HepG2 (cell line): Measurements from ENCODE around the gene ARHGAP30. TPM values are rescaled to one million over a fixed set of nuclear protein-coding genes. Genes with fewer than 3 reads are reported as not detected.
A peak's percentile ranks its signal among the peaks of the same experiment; 100 is the strongest.

Source experiments
- CAMTA2 ChIP-seq: sonication (generic); formaldehyde crosslinking; IDR thresholded peaks from 2 replicates; pipeline ENCODE4 v1.4.0; 2020; ENCODE audit warnings: mild to moderate bottlenecking, missing genetic modification reagents, borderline replicate concordance
- HHEX ChIP-seq: IDR thresholded peaks from 2 replicates; pipeline ENCODE4 v1.6.1; 2016; ENCODE audit warnings: control low read depth
- KDM4B ChIP-seq: sonication (generic); formaldehyde crosslinking; IDR thresholded peaks from 2 replicates; pipeline ENCODE4 v1.4.0; 2020; ENCODE audit warnings: missing genetic modification reagents
- KMT2B ChIP-seq: IDR thresholded peaks from 2 replicates; pipeline ENCODE4 v1.6.1; 2016; ENCODE audit warnings: missing genetic modification reagents, missing compliant biosample characterization
- MZF1 ChIP-seq: sonication (generic); formaldehyde crosslinking; IDR thresholded peaks from 2 replicates; pipeline ENCODE4 v1.8.1; 2023; ENCODE audit warnings: mild to moderate bottlenecking, missing genetic modification reagents, borderline replicate concordance
- NR2F1 ChIP-seq, 2 experiments: fragments of 450-650 bp in 1 of 2; formaldehyde crosslinking in 1 of 2; IDR thresholded peaks; 2 replicates each; pipeline versions ENCODE4 v1.5.0 to v1.6.1; 2016 to 2020; ENCODE audit warnings: mild to moderate bottlenecking in 1 of 2, missing compliant biosample characterization in 1 of 2, missing genetic modification reagents in 1 of 2, moderate library complexity in 1 of 2
- PHF21A ChIP-seq: sonication (generic); formaldehyde crosslinking; IDR thresholded peaks from 2 replicates; pipeline ENCODE4 v1.5.0; 2020; ENCODE audit warnings: mild to moderate bottlenecking, missing genetic modification reagents
- ZNF101 ChIP-seq: sonication (generic); formaldehyde crosslinking; IDR thresholded peaks from 2 replicates; pipeline ENCODE4 v1.4.0; 2020; ENCODE audit warnings: mild to moderate bottlenecking, low read depth, missing genetic modification reagents, borderline replicate concordance
- ZNF264 ChIP-seq: sonication (generic); formaldehyde crosslinking; IDR thresholded peaks from 2 replicates; pipeline ENCODE4 v1.4.0; 2020; ENCODE audit warnings: missing genetic modification reagents
- ZNF547 ChIP-seq: sonication (generic); formaldehyde crosslinking; IDR thresholded peaks from 2 replicates; pipeline ENCODE4 v1.5.1; 2020; ENCODE audit warnings: mild to moderate bottlenecking, missing genetic modification reagents
- ZNF557 ChIP-seq: sonication (generic); formaldehyde crosslinking; IDR thresholded peaks from 2 replicates; pipeline ENCODE4 v1.4.0; 2020; ENCODE audit warnings: missing genetic modification reagents
- ZNF629 ChIP-seq: sonication (generic); formaldehyde crosslinking; conservative IDR thresholded peaks from 2 replicates; pipeline ENCODE4 v1.5.0; 2020; ENCODE audit warnings: missing genetic modification reagents
- ZSCAN12 ChIP-seq: sonication (generic); formaldehyde crosslinking; IDR thresholded peaks from 2 replicates; pipeline ENCODE4 v1.9.0; 2021; ENCODE audit warnings: mild to moderate bottlenecking, missing genetic modification reagents
- polyA plus RNA-seq, 8 experiments: library from polyadenylated mRNA; depleted of rRNA in 3 of 8; stranded (reverse) in 7 of 8; unstranded in 1 of 8; fragments of >200 nt; fragmentation: Illumina TruSeq in 4 of 8; extraction: Trizol in 4 of 8; gene quantifications; 2 replicates each; pipeline versions ENCODE4 v1.2.1 to v1.2.3, GENCODE V29; 2011 to 2016; ENCODE audit warnings: low read depth in 4 of 8, missing spikeins in 1 of 8, mixed read lengths in 1 of 8; ENCODE audit not compliant: insufficient read depth in 1 of 8
- total RNA-seq, 5 experiments: library from RNA; depleted of rRNA; stranded (reverse); fragments of >200 nt; fragmentation: Illumina TruSeq; extraction: Trizol; gene quantifications; 2 replicates each; pipeline ENCODE4 v1.2.3, GENCODE V29; 2016; ENCODE audit warnings: low read depth in 1 of 5
- TF ChIP-seq, protein P1 (sequence below): sonication (generic); formaldehyde crosslinking; IDR thresholded peaks from 2 replicates; pipeline ENCODE4 v1.5.1; 2020; ENCODE audit warnings: missing genetic modification reagents, mild to moderate bottlenecking, borderline replicate concordance
- TF ChIP-seq, protein P2 (sequence below): sonication (generic); formaldehyde crosslinking; IDR thresholded peaks from 2 replicates; pipeline ENCODE4 v1.5.1; 2020; ENCODE audit warnings: mild to moderate bottlenecking, missing genetic modification reagents
- TF ChIP-seq, protein P3 (sequence below): sonication (generic); formaldehyde crosslinking; IDR thresholded peaks from 2 replicates; pipeline ENCODE4 v1.4.0; 2020; ENCODE audit warnings: mild to moderate bottlenecking, low read depth, missing genetic modification reagents
- TF ChIP-seq, protein P4 (sequence below): sonication (generic); formaldehyde crosslinking; IDR thresholded peaks from 2 replicates; pipeline ENCODE4 v1.4.0; 2020; ENCODE audit warnings: missing genetic modification reagents
- TF ChIP-seq, protein P5 (sequence below): sonication (generic); formaldehyde crosslinking; IDR thresholded peaks from 2 replicates; pipeline ENCODE4 v1.5.0; 2020; ENCODE audit warnings: missing genetic modification reagents
- TF ChIP-seq, protein P6 (sequence below): sonication (generic); formaldehyde crosslinking; IDR thresholded peaks from 2 replicates; pipeline ENCODE4 v1.5.1; 2020; ENCODE audit warnings: mild to moderate bottlenecking, moderate library complexity, missing genetic modification reagents

Gene ARHGAP30
- total and polyA plus RNA-seq, 2 of the 13 experiments (the other 11 are each of a cell fraction or from before 2014, with no cell fraction given) = 0.13 to 0.20 TPM

DNA sequence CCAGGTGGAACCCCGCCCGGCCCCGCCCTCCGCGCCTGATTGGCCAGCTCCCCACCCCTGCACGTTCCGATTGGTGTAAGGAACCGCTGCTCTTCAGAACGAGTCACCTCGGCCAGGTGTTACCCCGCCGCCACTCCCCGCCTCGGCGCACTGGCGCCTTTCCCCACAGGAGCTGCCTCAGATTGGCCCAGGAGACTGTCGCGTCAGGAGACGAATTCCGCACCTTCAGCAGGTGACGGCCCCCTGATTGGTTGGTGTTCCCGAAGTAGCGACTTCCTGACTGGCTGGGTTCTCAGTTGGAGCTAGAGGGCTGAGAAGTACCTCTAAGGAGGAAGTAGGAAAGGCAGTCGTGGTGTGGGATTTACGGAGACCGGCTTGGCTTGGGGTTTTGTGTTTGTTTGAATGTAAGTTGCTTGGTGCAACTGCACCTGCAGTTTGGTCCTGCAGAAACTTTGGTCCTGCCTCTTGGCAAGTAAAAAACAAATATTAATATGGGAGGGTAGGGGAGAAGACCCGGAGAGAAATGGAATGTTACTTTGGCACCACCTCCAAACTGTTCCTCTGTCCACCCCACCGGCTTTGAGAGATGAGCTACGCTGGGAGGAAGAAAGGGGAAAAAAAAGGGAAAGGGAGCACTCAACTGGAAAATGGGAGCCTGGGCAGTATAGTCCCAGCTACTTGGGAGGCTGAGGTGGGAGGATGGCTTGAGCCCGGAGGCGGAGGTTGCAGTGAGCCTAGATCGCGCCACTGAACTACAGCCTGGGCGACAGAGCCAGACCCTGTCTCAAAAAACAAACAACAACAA, 48.3 kb downstream of the ARHGAP30 start (continued):
- TF ChIP-seq, protein P1, sequence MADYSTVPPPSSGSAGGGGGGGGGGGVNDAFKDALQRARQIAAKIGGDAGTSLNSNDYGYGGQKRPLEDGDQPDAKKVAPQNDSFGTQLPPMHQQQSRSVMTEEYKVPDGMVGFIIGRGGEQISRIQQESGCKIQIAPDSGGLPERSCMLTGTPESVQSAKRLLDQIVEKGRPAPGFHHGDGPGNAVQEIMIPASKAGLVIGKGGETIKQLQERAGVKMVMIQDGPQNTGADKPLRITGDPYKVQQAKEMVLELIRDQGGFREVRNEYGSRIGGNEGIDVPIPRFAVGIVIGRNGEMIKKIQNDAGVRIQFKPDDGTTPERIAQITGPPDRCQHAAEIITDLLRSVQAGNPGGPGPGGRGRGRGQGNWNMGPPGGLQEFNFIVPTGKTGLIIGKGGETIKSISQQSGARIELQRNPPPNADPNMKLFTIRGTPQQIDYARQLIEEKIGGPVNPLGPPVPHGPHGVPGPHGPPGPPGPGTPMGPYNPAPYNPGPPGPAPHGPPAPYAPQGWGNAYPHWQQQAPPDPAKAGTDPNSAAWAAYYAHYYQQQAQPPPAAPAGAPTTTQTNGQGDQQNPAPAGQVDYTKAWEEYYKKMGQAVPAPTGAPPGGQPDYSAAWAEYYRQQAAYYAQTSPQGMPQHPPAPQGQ (CRISPR knock-in tag) = no peak
- TF ChIP-seq, protein P2, sequence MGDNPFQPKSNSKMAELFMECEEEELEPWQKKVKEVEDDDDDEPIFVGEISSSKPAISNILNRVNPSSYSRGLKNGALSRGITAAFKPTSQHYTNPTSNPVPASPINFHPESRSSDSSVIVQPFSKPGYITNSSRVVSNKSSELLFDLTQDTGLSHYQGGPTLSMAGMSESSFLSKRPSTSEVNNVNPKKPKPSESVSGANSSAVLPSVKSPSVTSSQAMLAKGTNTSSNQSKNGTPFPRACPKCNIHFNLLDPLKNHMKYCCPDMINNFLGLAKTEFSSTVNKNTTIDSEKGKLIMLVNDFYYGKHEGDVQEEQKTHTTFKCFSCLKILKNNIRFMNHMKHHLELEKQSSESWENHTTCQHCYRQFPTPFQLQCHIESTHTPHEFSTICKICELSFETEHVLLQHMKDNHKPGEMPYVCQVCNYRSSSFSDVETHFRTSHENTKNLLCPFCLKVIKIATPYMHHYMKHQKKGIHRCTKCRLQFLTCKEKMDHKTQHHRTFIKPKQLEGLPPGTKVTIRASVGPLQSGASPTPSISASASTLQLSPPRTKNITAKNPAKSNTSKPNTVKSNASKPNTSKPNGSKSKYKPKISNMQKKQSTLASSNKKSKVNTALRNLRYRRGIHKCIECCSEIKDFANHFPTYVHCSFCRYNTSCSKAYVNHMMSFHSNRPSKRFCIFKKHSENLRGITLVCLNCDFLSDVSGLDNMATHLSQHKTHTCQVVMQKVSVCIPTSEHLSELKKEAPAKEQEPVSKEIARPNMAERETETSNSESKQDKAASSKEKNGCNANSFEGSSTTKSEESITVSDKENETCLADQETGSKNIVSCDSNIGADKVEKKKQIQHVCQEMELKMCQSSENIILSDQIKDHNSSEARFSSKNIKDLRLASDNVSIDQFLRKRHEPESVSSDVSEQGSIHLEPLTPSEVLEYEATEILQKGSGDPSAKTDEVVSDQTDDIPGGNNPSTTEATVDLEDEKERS (CRISPR knock-in tag) = peak; percentile 57; the same call in 1 of the 2 replicates
- TF ChIP-seq ZNF101 (CRISPR knock-in tag) = no peak
- peak; percentile 72; the same call in 1 of the 2 replicates for TF ChIP-seq ZNF557 (CRISPR knock-in tag)
- no peak for TF ChIP-seq CAMTA2 (CRISPR knock-in tag)
- no peak for TF ChIP-seq NR2F1 (CRISPR knock-in tag; IDR thresholded peaks at IDR 0.05)
- no peak for TF ChIP-seq HHEX (CRISPR knock-in tag)
- TF ChIP-seq ZNF547 (CRISPR knock-in tag) = no peak
- 0 out of 2 replicates have a peak, but pooled peaks have one; percentile 31 for TF ChIP-seq ZNF629 (CRISPR knock-in tag)
- peak; percentile 37; the same call in 1 of the 2 replicates for TF ChIP-seq KDM4B (CRISPR knock-in tag)
- no peak for TF ChIP-seq MZF1
- TF ChIP-seq, protein P3, sequence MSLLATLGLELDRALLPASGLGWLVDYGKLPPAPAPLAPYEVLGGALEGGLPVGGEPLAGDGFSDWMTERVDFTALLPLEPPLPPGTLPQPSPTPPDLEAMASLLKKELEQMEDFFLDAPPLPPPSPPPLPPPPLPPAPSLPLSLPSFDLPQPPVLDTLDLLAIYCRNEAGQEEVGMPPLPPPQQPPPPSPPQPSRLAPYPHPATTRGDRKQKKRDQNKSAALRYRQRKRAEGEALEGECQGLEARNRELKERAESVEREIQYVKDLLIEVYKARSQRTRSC (CRISPR knock-in tag) = no peak; the same call in 1 of the 2 replicates
- TF ChIP-seq ZSCAN12 = no peak
- TF ChIP-seq PHF21A (CRISPR knock-in tag) = peak; percentile 30; the same call in 1 of the 2 replicates
- TF ChIP-seq ZNF264 (CRISPR knock-in tag) = no peak
- TF ChIP-seq, protein P4, sequence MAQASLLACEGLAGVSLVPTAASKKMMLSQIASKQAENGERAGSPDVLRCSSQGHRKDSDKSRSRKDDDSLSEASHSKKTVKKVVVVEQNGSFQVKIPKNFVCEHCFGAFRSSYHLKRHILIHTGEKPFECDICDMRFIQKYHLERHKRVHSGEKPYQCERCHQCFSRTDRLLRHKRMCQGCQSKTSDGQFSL (CRISPR knock-in tag) = no peak
- TF ChIP-seq, protein P5, sequence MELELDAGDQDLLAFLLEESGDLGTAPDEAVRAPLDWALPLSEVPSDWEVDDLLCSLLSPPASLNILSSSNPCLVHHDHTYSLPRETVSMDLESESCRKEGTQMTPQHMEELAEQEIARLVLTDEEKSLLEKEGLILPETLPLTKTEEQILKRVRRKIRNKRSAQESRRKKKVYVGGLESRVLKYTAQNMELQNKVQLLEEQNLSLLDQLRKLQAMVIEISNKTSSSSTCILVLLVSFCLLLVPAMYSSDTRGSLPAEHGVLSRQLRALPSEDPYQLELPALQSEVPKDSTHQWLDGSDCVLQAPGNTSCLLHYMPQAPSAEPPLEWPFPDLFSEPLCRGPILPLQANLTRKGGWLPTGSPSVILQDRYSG (CRISPR knock-in tag) = peak; percentile 75; the same call in 1 of the 2 replicates
- TF ChIP-seq KMT2B = 0 out of 2 replicates have a peak, but pooled peaks have one; percentile 16
- TF ChIP-seq, protein P6, sequence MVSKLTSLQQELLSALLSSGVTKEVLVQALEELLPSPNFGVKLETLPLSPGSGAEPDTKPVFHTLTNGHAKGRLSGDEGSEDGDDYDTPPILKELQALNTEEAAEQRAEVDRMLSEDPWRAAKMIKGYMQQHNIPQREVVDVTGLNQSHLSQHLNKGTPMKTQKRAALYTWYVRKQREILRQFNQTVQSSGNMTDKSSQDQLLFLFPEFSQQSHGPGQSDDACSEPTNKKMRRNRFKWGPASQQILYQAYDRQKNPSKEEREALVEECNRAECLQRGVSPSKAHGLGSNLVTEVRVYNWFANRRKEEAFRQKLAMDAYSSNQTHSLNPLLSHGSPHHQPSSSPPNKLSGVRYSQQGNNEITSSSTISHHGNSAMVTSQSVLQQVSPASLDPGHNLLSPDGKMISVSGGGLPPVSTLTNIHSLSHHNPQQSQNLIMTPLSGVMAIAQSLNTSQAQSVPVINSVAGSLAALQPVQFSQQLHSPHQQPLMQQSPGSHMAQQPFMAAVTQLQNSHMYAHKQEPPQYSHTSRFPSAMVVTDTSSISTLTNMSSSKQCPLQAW (CRISPR knock-in tag) = peak; percentile 66; the same call in 1 of the 2 replicates
